HepG2 (cell line): Measurements from ENCODE around the gene CARHSP1. TPM values are rescaled to one million over a fixed set of nuclear protein-coding genes. Genes with fewer than 3 reads are reported as not detected.

Experiments
- ATAC-seq: fragments of 200-7000 bp; cut with Tn5 transposase; 3 replicates; pipeline ENCODE4 v1.9.1; 2020; ENCODE audit warnings: mild to moderate bottlenecking, moderate library complexity
- BruUV-seq: library from RNA; stranded (reverse); fragments of 400-500 nt; replicated peaks from 2 replicates; lab custom pipeline; 2021; lab: Mats Ljungman, UMichigan
- CTCF ChIA-PET: fragments of 300-600 bp; formaldehyde crosslinking; extraction: SDS; loops from one replicate; lab custom pipeline; 2021; ENCODE audit warnings: low total read pairs, inconsistent platforms, low intra/inter-chr PET ratio; lab: Yijun Ruan, JAX
- POLR2A ChIA-PET: fragments of 350-600 bp; sonication (Branson Sonifier 250); formaldehyde crosslinking; loops from one replicate; lab custom pipeline; 2020; ENCODE audit warnings: antibody characterized with exemption, inconsistent platforms; lab: Yijun Ruan, JAX
- DNase-seq: peaks from one replicate; pipeline ENCODE4 v3.0.0-alpha.2; 2015; ENCODE audit warnings: low spot score
- FAIRE-seq: peaks from 3 replicates; lab custom pipeline; 2011; peaks lifted over from hg19 to GRCh38; lab: Jason Lieb, UNC
- H2AFZ ChIP-seq: one replicate; pipeline ENCODE4 v1.6.1; 2011; ENCODE audit warnings: low read length, inconsistent platforms
- H3K27ac ChIP-seq: fragments of 300-600 bp; 3 replicates; pipeline ENCODE4 v1.8.0; 2011; ENCODE audit warnings: mixed run types, mild to moderate bottlenecking, mixed read lengths, low read length, inconsistent platforms; ENCODE audit not compliant: insufficient read depth; ENCODE audit errors: extremely low read length
- H3K27me3 ChIP-seq, 2 experiments: fragments of 200-600 bp in 1 of 2; 2 replicates in 1 of 2; 3 replicates in 1 of 2; pipeline versions ENCODE4 v1.6.0 to v1.8.0; 2011; ENCODE audit warnings: low read length in 2 of 2, mild to moderate bottlenecking in 2 of 2, moderate library complexity in 2 of 2, inconsistent platforms in 1 of 2; ENCODE audit not compliant: insufficient read depth in 2 of 2, control insufficient read depth in 1 of 2
- H3K36me3 ChIP-seq, 2 experiments: fragments of 200-600 bp in 1 of 2; replicated peaks in 1 of 2; 2 replicates in 1 of 2; 3 replicates in 1 of 2; pipeline versions ENCODE4 v1.5.1 to v1.8.0; 2011; ENCODE audit warnings: low read length in 2 of 2, inconsistent platforms in 1 of 2; ENCODE audit not compliant: insufficient read depth in 2 of 2, control insufficient read depth in 1 of 2
- H3K4me1 ChIP-seq: 2 replicates; pipeline ENCODE4 v1.5.1; 2012; ENCODE audit warnings: low read length, inconsistent platforms; ENCODE audit not compliant: insufficient read depth
- H3K4me2 ChIP-seq: 2 replicates; pipeline ENCODE4 v1.6.0; 2011; ENCODE audit warnings: low read depth, low read length, inconsistent platforms
- H3K4me3 ChIP-seq, 3 experiments: fragments of 200-600 bp in 1 of 3; sonication (generic), shearing (Covaris generic) in 1 of 3; replicated peaks in 1 of 3; 2 replicates each; pipeline ENCODE4 v1.5.1; 2011 to 2016; ENCODE audit warnings: low read length in 3 of 3, inconsistent platforms in 2 of 3, low read depth in 2 of 3, mild to moderate bottlenecking in 2 of 3, control low read depth in 1 of 3, mixed read lengths in 1 of 3; ENCODE audit not compliant: insufficient read depth in 1 of 3
- H3K79me2 ChIP-seq: one replicate; pipeline ENCODE4 v1.6.1; 2011; ENCODE audit warnings: low read length, inconsistent platforms; ENCODE audit not compliant: insufficient read depth
- H3K9ac ChIP-seq: 2 replicates; pipeline ENCODE4 v1.6.0; 2011; ENCODE audit warnings: mild to moderate bottlenecking, low read depth, low read length, inconsistent platforms; ENCODE audit not compliant: insufficient read depth
- H3K9me3 ChIP-seq: 2 replicates; pipeline ENCODE4 v1.5.1; 2012; ENCODE audit warnings: mild to moderate bottlenecking, low read length
- H4K20me1 ChIP-seq: 2 replicates; pipeline ENCODE4 v1.6.0; 2011; ENCODE audit warnings: inconsistent platforms, mild to moderate bottlenecking, low read length, moderate library complexity; ENCODE audit not compliant: insufficient read depth
- BHLHE40 ChIP-seq: IDR thresholded peaks from 2 replicates; pipeline ENCODE4 v1.6.1; 2011; ENCODE audit warnings: low read length, improper control_type of control experiment
- EP300 ChIP-seq, 3 experiments: sonication (generic) in 1 of 3; formaldehyde crosslinking in 1 of 3; IDR thresholded peaks; 2 replicates each; pipeline versions ENCODE4 v1.5.1 to v1.6.1; 2011 to 2020; ENCODE audit warnings: low read depth in 2 of 3, low read length in 2 of 3, borderline replicate concordance in 1 of 3, improper control_type of control experiment in 1 of 3, mild to moderate bottlenecking in 1 of 3, missing genetic modification reagents in 1 of 3, moderate library complexity in 1 of 3
- FOXC1 ChIP-seq: sonication (generic); formaldehyde crosslinking; IDR thresholded peaks from 2 replicates; pipeline ENCODE4 v1.8.0; 2022; ENCODE audit warnings: mild to moderate bottlenecking, missing genetic modification reagents, borderline replicate concordance
- FOXK1 ChIP-seq: sonication (generic); formaldehyde crosslinking; IDR thresholded peaks from 2 replicates; pipeline ENCODE4 v1.4.0; 2020; ENCODE audit warnings: low read depth, missing genetic modification reagents, borderline replicate concordance
- HINFP ChIP-seq: sonication (generic); formaldehyde crosslinking; IDR thresholded peaks from 2 replicates; pipeline ENCODE4 v1.4.0; 2020; ENCODE audit warnings: low read depth, mild to moderate bottlenecking, missing genetic modification reagents
- HNF4A ChIP-seq: sonication (generic); formaldehyde crosslinking; IDR thresholded peaks from 2 replicates; pipeline ENCODE4 v1.4.0; 2020; ENCODE audit warnings: missing genetic modification reagents
- MAFG ChIP-seq: sonication (generic); formaldehyde crosslinking; IDR thresholded peaks from 2 replicates; pipeline ENCODE4 v1.5.1; 2020; ENCODE audit warnings: mild to moderate bottlenecking, missing genetic modification reagents
- MXI1 ChIP-seq: IDR thresholded peaks from 3 replicates; pipeline ENCODE4 v1.6.1; 2012; ENCODE audit warnings: low read depth, low read length, inconsistent platforms, borderline replicate concordance
- SALL1 ChIP-seq: sonication (generic); formaldehyde crosslinking; IDR thresholded peaks from 2 replicates; pipeline ENCODE4 v1.8.0; 2022; ENCODE audit warnings: mild to moderate bottlenecking, missing genetic modification reagents
- SAP130 ChIP-seq: IDR thresholded peaks from 2 replicates; pipeline ENCODE4 v1.6.1; 2016; ENCODE audit warnings: low read depth
- SOX13 ChIP-seq, 3 experiments: fragments of 450-650 bp in 1 of 3; sonication (generic) in 1 of 3; formaldehyde crosslinking in 1 of 3; IDR thresholded peaks in 2 of 3; conservative IDR thresholded peaks in 1 of 3; 2 replicates each; pipeline versions ENCODE4 v1.5.0 to v1.6.1; 2016 to 2020; ENCODE audit warnings: antibody characterized with exemption in 1 of 3, mild to moderate bottlenecking in 1 of 3, missing compliant biosample characterization in 1 of 3, missing genetic modification reagents in 1 of 3, moderate library complexity in 1 of 3
- SOX6 ChIP-seq, 2 experiments: fragments of 450-650 bp in 1 of 2; sonication (generic) in 1 of 2; formaldehyde crosslinking in 1 of 2; IDR thresholded peaks; 2 replicates each; pipeline versions ENCODE4 v1.4.0 to v1.6.1; 2017 to 2020; ENCODE audit warnings: antibody characterized with exemption in 1 of 2, mild to moderate bottlenecking in 1 of 2, missing genetic modification reagents in 1 of 2
- TBX2 ChIP-seq: sonication (generic); formaldehyde crosslinking; IDR thresholded peaks from 2 replicates; pipeline ENCODE4 v1.5.0; 2020; ENCODE audit warnings: missing genetic modification reagents, mild to moderate bottlenecking, borderline replicate concordance
- ZBTB3 ChIP-seq: sonication (generic); formaldehyde crosslinking; IDR thresholded peaks from 2 replicates; pipeline ENCODE4 v1.4.0; 2020; ENCODE audit warnings: low read depth, mild to moderate bottlenecking, moderate library complexity, missing genetic modification reagents, borderline replicate concordance
- ZIK1 ChIP-seq: sonication (generic); formaldehyde crosslinking; IDR thresholded peaks from 2 replicates; pipeline ENCODE4 v1.5.0; 2020; ENCODE audit warnings: mild to moderate bottlenecking, low read depth, missing genetic modification reagents, borderline replicate concordance
- ZNF260 ChIP-seq: sonication (generic); formaldehyde crosslinking; IDR thresholded peaks from 2 replicates; pipeline ENCODE4 v1.4.0; 2020; ENCODE audit warnings: missing genetic modification reagents, low read depth, mild to moderate bottlenecking, borderline replicate concordance
- ZNF441 ChIP-seq: sonication (generic); formaldehyde crosslinking; IDR thresholded peaks from 2 replicates; pipeline ENCODE4 v1.7.0; 2021; ENCODE audit warnings: missing genetic modification reagents, borderline replicate concordance
- ZNF678 ChIP-seq: sonication (generic); formaldehyde crosslinking; IDR thresholded peaks from 2 replicates; pipeline ENCODE4 v1.4.0; 2020; ENCODE audit warnings: mild to moderate bottlenecking, missing genetic modification reagents
- ZNF772 ChIP-seq: sonication (generic); formaldehyde crosslinking; IDR thresholded peaks from 2 replicates; pipeline ENCODE4 v1.5.0; 2020; ENCODE audit warnings: mild to moderate bottlenecking, missing genetic modification reagents
- ZNF788 ChIP-seq: sonication (generic); formaldehyde crosslinking; IDR thresholded peaks from 2 replicates; pipeline ENCODE4 v1.5.0; 2020; ENCODE audit warnings: mild to moderate bottlenecking, missing genetic modification reagents, borderline replicate concordance
- WGBS: methylation state at CpG from one replicate; pipeline ENCODE4 v1.1.6; 2017; ENCODE audit warnings: low lambda C conversion rate; 5-methylcytosine and 5-hydroxymethylcytosine counted together
- in situ Hi-C: cut with HindIII; loops from 2 replicates; pipeline ENCODE4 v1.10.0; 2017; ENCODE audit warnings: low pct_unique_long_range_greater_than_20kb; ENCODE audit not compliant: extremely low pct_ligation_motif_present
- intact Hi-C: fragments of 100-400 bp; cut with micrococcal nuclease; formaldehyde crosslinking; loops from one replicate; pipeline ENCODE4 v1.10.0; 2022; ENCODE audit not compliant: unreplicated experiment
- polyA plus RNA-seq, 8 experiments: library from polyadenylated mRNA; depleted of rRNA in 3 of 8; stranded (reverse) in 7 of 8; unstranded in 1 of 8; fragments of >200 nt; fragmentation: Illumina TruSeq in 4 of 8; extraction: Trizol in 4 of 8; gene quantifications; 2 replicates each; pipeline versions ENCODE4 v1.2.1 to v1.2.3, GENCODE V29; 2011 to 2016; ENCODE audit warnings: low read depth in 4 of 8, missing spikeins in 1 of 8, mixed read lengths in 1 of 8; ENCODE audit not compliant: insufficient read depth in 1 of 8
- total RNA-seq, 5 experiments: library from RNA; depleted of rRNA; stranded (reverse); fragments of >200 nt; fragmentation: Illumina TruSeq; extraction: Trizol; gene quantifications; 2 replicates each; pipeline ENCODE4 v1.2.3, GENCODE V29; 2016; ENCODE audit warnings: low read depth in 1 of 5

CARHSP1 gene
- total and polyA plus RNA-seq, 2 of the 13 experiments (the other 11 are each of a cell fraction or from before 2014, with no cell fraction given), result 173 to 345 TPM

GRCh38 chr16:8872071-8872470 is 3.3 kb upstream of the CARHSP1 start:
- WGBS, result 33% methylated on average over 5 of the region's 5 CpGs
- DNase-seq (no peak), ATAC-seq (no peak), FAIRE-seq (no peak)
- H4K20me1 ChIP-seq, result peaks cover 10% of the 10 kb centered on the region; the same call in 1 of the 2 replicates
- H3K27me3 ChIP-seq, result no peaks in the 10 kb centered on the region; a peak in 1 of 5 replicates
- no peak overlapping the region; the same call in 1 of the 2 replicates for H3K9ac ChIP-seq
- H3K4me3 ChIP-seq, result 0 out of 6 replicates have a peak overlapping the region, but pooled peaks of 1 of the 3 experiments have one; percentile 17
- no TSS peak for BruUV-seq
- H3K4me1 ChIP-seq, result peaks cover 64% of the 10 kb centered on the region
- in situ Hi-C loops (no loop called here), intact Hi-C loops (no loop called here)
- no peak overlapping the region for H3K27ac ChIP-seq
- CTCF ChIA-PET, result no interaction called here
- no peaks in the 10 kb centered on the region for H3K36me3 ChIP-seq
- peaks cover 15% of the 10 kb centered on the region for H3K79me2 ChIP-seq
- no peak overlapping the region for H2AFZ ChIP-seq
- no peaks in the 10 kb centered on the region for H3K9me3 ChIP-seq
- peak overlapping the region; percentile 80 for H3K4me2 ChIP-seq
- POLR2A ChIA-PET, result interaction anchor here (4.5 to 10.4 kb wide), 3 partner anchors 8 to 12 kb away, joined by 46 to 235 read pairs (median 55); partner anchors contain the start of gene LITAFD
- TF ChIP-seq ZIK1 (0 out of 2 replicates have a peak, but pooled peaks have one; percentile 30), TBX2 (peak; percentile 68; the same call in 1 of the 2 replicates), ZNF260 (CRISPR knock-in tag) (no peak), FOXK1 (CRISPR knock-in tag) (peak; percentile 53; the same call in 1 of the 2 replicates), SAP130 (CRISPR knock-in tag) (peak; percentile 40; the same call in 1 of the 2 replicates), SOX13 (IDR thresholded peaks at IDR 0.05) (no peak), SOX13 (CRISPR knock-in tag; conservative IDR thresholded peaks at IDR 0.05 in 1 of 2, IDR thresholded peaks at IDR 0.05 in 1 of 2) (peak in 1 of 2 experiments; percentile 25; a peak in 1 of 4 replicates), EP300 (IDR thresholded peaks at IDR 0.05; ENCODE audit: low read depth in 2 of 2, low read length in 2 of 2) (0 out of 4 replicates have a peak, but pooled peaks of 1 of the 2 experiments have one; percentile 6), EP300 (CRISPR knock-in tag; IDR thresholded peaks at IDR 0.05; ENCODE audit: borderline replicate concordance) (no peak), ZNF678 (peak; percentile 55; the same call in 1 of the 2 replicates), HINFP (CRISPR knock-in tag) (0 out of 2 replicates have a peak, but pooled peaks have one; percentile 21), ZNF788 (no peak), ZNF441 (no peak), SALL1 (CRISPR knock-in tag) (0 out of 2 replicates have a peak, but pooled peaks have one; percentile 25), MXI1 (peak; percentile 17; the same call in 1 of the 3 replicates), ZNF772 (CRISPR knock-in tag) (0 out of 2 replicates have a peak, but pooled peaks have one; percentile 40), MAFG (CRISPR knock-in tag) (no peak), SOX6 (IDR thresholded peaks at IDR 0.05) (no peak), SOX6 (CRISPR knock-in tag; IDR thresholded peaks at IDR 0.05) (peak; percentile 11), ZBTB3 (CRISPR knock-in tag) (no peak), HNF4A (CRISPR knock-in tag) (peak; percentile 46), FOXC1 (CRISPR knock-in tag) (no peak), BHLHE40 (peak; percentile 54; the same call in 1 of the 2 replicates)
